Measurements from ENCODE around the gene GNA14. TPM values are rescaled to one million over a fixed set of nuclear protein-coding genes. Genes with fewer than 3 reads are reported as not detected.
A peak's percentile ranks its signal among the peaks of the same experiment; 100 is the strongest.

The GNA14 gene
- total and polyA plus RNA-seq, 2 donors (not counting 1 experiment from before 2014, with no cell fraction given) = 0.50 to 0.52 TPM

DNA sequence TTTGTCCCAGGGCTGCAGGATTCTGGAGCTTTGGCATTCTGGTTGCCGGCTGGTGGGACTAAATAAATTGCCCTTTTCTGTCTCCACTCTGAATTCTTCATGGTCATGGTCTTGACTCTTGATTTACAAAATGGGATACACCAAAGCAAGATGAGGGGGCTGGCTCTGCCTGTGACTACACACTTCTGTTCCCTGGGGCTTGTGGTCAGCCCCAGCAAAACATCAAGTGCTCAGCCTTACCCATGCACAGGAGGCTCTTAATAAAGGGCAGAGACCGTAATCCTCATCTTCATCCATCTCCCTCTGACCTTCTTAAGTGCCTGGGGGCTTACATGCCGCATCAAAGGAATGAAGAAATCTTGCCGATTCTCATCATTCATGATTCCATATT is 198.0 kb downstream of the GNA14 start:
- H3K9ac ChIP-seq (ENCODE audit: insufficient read depth, low read length) = no peak overlapping the region
- H2AFZ ChIP-seq (ENCODE audit: low read length) = no peak overlapping the region
- H3K4me3 ChIP-seq (replicated peaks in 1 of 4; ENCODE audit: control extremely low read depth in 1 of 4, insufficient read depth in 1 of 4, low read depth in 3 of 4, low read length in 4 of 4) = no peak overlapping the region
- H3K36me3 ChIP-seq (ENCODE audit: control insufficient read depth, insufficient read depth, low read length) = no peaks in the 10 kb centered on the region
- no peaks in the 10 kb centered on the region for H3K9me3 ChIP-seq (ENCODE audit: control insufficient read depth, insufficient read depth, low read depth, low read length)
- no peaks in the 10 kb centered on the region for H3K27me3 ChIP-seq (ENCODE audit: control insufficient read depth, insufficient read depth, low read length)
- no peak overlapping the region for H3K4me2 ChIP-seq (ENCODE audit: extremely low read depth, insufficient read depth, low read length)
- TF ChIP-seq, protein P1, sequence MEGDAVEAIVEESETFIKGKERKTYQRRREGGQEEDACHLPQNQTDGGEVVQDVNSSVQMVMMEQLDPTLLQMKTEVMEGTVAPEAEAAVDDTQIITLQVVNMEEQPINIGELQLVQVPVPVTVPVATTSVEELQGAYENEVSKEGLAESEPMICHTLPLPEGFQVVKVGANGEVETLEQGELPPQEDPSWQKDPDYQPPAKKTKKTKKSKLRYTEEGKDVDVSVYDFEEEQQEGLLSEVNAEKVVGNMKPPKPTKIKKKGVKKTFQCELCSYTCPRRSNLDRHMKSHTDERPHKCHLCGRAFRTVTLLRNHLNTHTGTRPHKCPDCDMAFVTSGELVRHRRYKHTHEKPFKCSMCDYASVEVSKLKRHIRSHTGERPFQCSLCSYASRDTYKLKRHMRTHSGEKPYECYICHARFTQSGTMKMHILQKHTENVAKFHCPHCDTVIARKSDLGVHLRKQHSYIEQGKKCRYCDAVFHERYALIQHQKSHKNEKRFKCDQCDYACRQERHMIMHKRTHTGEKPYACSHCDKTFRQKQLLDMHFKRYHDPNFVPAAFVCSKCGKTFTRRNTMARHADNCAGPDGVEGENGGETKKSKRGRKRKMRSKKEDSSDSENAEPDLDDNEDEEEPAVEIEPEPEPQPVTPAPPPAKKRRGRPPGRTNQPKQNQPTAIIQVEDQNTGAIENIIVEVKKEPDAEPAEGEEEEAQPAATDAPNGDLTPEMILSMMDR (conservative IDR thresholded peaks at IDR 0.05 in 1 of 2, IDR thresholded peaks at IDR 0.05 in 1 of 2; ENCODE audit: low read depth in 1 of 2, low read length in 2 of 2) = no peak
- no peak for TF ChIP-seq EZH2 (IDR thresholded peaks at IDR 0.05; ENCODE audit: low read length, missing control alignments)
- no peaks in the 10 kb centered on the region for H4K20me1 ChIP-seq (ENCODE audit: control insufficient read depth, extremely low read depth, insufficient read depth, low read length)
- H3K27ac ChIP-seq (ENCODE audit: insufficient read depth, low read length) = no peak overlapping the region
- no peaks in the 10 kb centered on the region for H3K79me2 ChIP-seq (ENCODE audit: control insufficient read depth, insufficient read depth, low read length)
- H3K4me1 ChIP-seq (ENCODE audit: control insufficient read depth, extremely low read depth, insufficient read depth, low read length) = no peaks in the 10 kb centered on the region
- DNase-seq (ENCODE audit: low read depth in 2 of 2) = no peak

DNA sequence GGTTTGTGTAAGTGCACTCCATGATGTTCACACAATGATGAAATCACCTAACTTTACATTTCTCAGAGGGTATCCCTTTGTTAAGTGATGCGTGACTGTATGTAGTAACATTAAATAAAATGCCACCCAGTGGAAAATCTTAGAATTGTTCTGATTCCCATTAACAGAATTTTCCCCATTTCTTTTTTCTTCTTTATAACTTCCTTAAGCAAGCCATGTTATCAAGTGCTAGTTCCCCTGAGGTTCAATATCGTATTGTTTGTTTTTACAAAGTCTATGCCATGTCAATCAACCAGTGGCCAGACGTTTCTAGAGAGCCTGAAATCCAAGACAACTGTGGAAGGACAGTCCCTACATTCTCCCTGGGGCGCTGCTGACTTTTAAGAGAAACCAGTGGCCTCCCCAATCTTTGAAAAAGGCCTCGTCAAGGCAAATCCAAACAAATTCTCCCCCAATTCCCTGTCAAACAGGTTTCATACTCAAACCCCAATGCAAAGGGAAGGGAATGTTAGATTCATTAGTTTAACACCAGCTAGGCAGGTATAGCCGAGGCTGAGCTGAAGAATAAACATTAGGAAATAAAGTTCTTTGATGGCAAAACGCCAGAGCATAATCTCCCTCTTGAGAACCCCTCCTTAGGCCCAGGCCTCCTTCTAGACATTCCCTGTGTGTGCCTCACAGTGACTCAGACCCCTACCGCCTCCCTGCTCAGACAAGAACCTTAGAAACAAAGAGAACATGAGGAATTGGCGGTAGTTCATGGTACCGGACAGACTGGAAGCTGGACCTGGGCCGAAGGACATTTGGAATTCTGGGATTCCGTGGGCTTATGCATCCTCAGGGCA is 198.7 kb downstream of the GNA14 start:
- DNase-seq (ENCODE audit: low read depth in 2 of 2) = peak; percentile 45 to 99
- Histone ChIP-seq H3K27ac (ENCODE audit: insufficient read depth, low read length) (no peak overlapping the region), H3K9me3 (ENCODE audit: control insufficient read depth, insufficient read depth, low read depth, low read length) (no peaks in the 10 kb centered on the region), H3K4me1 (ENCODE audit: control insufficient read depth, extremely low read depth, insufficient read depth, low read length) (no peaks in the 10 kb centered on the region), H3K4me2 (ENCODE audit: extremely low read depth, insufficient read depth, low read length) (no peak overlapping the region), H3K27me3 (ENCODE audit: control insufficient read depth, insufficient read depth, low read length) (no peaks in the 10 kb centered on the region), H4K20me1 (ENCODE audit: control insufficient read depth, extremely low read depth, insufficient read depth, low read length) (no peaks in the 10 kb centered on the region), H2AFZ (ENCODE audit: low read length) (no peak overlapping the region), H3K4me3 (replicated peaks in 1 of 4; ENCODE audit: control extremely low read depth in 1 of 4, insufficient read depth in 1 of 4, low read depth in 3 of 4, low read length in 4 of 4) (no peak overlapping the region), H3K9ac (ENCODE audit: insufficient read depth, low read length) (no peak overlapping the region), H3K79me2 (ENCODE audit: control insufficient read depth, insufficient read depth, low read length) (no peaks in the 10 kb centered on the region), H3K36me3 (ENCODE audit: control insufficient read depth, insufficient read depth, low read length) (no peaks in the 10 kb centered on the region)
- TF ChIP-seq EZH2 (IDR thresholded peaks at IDR 0.05; ENCODE audit: low read length, missing control alignments) = no peak
- TF ChIP-seq, protein P1 (conservative IDR thresholded peaks at IDR 0.05 in 1 of 2, IDR thresholded peaks at IDR 0.05 in 1 of 2; ENCODE audit: low read depth in 1 of 2, low read length in 2 of 2) = peak in 1 of 2 donors; percentile 6

DNA sequence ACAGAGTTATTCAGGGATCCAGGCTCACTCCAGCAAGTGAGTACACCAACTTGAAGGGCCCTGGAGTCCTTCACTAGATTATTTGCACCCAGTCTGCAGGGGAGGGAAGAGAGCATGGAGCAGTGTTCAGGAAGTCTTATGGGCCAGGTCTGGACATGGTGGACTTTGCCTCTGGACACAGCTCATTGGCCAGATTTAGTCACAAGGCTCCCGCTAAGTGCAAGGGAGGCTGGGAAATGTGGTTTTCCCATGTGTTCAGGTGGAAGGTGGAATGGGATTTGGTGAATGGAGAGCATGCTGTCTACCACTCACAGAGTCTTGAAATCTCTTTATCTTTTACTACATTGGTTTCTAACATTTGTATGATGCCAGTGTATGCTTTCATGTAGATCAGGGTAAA is 200.5 kb downstream of the GNA14 start:
- no peak for DNase-seq (ENCODE audit: low read depth in 2 of 2)
- no peak overlapping the region for H3K9ac ChIP-seq (ENCODE audit: insufficient read depth, low read length)
- H3K27ac ChIP-seq (ENCODE audit: insufficient read depth, low read length) = no peak overlapping the region

More for the DNA sequence above, 200.5 kb downstream of the GNA14 start:
- no peak overlapping the region for H3K4me2 ChIP-seq (ENCODE audit: extremely low read depth, insufficient read depth, low read length)
- no peaks in the 10 kb centered on the region for H3K79me2 ChIP-seq (ENCODE audit: control insufficient read depth, insufficient read depth, low read length)
- H3K27me3 ChIP-seq (ENCODE audit: control insufficient read depth, insufficient read depth, low read length) = no peaks in the 10 kb centered on the region
- TF ChIP-seq, protein P1 (conservative IDR thresholded peaks at IDR 0.05 in 1 of 2, IDR thresholded peaks at IDR 0.05 in 1 of 2; ENCODE audit: low read depth in 1 of 2, low read length in 2 of 2) = no peak
- TF ChIP-seq EZH2 (IDR thresholded peaks at IDR 0.05; ENCODE audit: low read length, missing control alignments) = no peak
- no peaks in the 10 kb centered on the region for H3K4me1 ChIP-seq (ENCODE audit: control insufficient read depth, extremely low read depth, insufficient read depth, low read length)
- no peaks in the 10 kb centered on the region for H4K20me1 ChIP-seq (ENCODE audit: control insufficient read depth, extremely low read depth, insufficient read depth, low read length)
- no peaks in the 10 kb centered on the region for H3K9me3 ChIP-seq (ENCODE audit: control insufficient read depth, insufficient read depth, low read depth, low read length)
- no peaks in the 10 kb centered on the region for H3K36me3 ChIP-seq (ENCODE audit: control insufficient read depth, insufficient read depth, low read length)
- no peak overlapping the region for H2AFZ ChIP-seq (ENCODE audit: low read length)
- H3K4me3 ChIP-seq (replicated peaks in 1 of 4; ENCODE audit: control extremely low read depth in 1 of 4, insufficient read depth in 1 of 4, low read depth in 3 of 4, low read length in 4 of 4) = no peak overlapping the region

Data from fibroblast of lung (primary cell).